RWPE1 (cell line): Measurements from ENCODE around the gene KIAA0040.

Experiments
- CTCF ChIA-PET: fragments of 350-600 bp; sonication (Branson Sonifier 250); formaldehyde crosslinking; extraction: SDS; loops from one replicate; lab custom pipeline; 2021; lab: Yijun Ruan, JAX
- POLR2A ChIA-PET: fragments of 400-600 bp; formaldehyde crosslinking; extraction: SDS; loops from one replicate; lab custom pipeline; 2020; ENCODE audit warnings: antibody characterized with exemption; ENCODE audit not compliant: low non-redundant PET; lab: Yijun Ruan, JAX
- DNase-seq: peaks from one replicate; pipeline ENCODE4 v3.0.0; 2012; ENCODE audit warnings: low spot score
- H3K27ac ChIP-seq: fragments of 450-650 bp; 2 replicates; pipeline ENCODE4 v1.5.1; 2017
- CTCF ChIP-seq: fragments of 450-650 bp; conservative IDR thresholded peaks from 2 replicates; pipeline ENCODE4 v1.5.1; 2017; ENCODE audit warnings: low read depth, mild to moderate bottlenecking

The KIAA0040 gene

GRCh38 chr1:175195798-175196197, 3.2 kb upstream of the KIAA0040 start:
- peak overlapping the region; percentile 84 for H3K27ac ChIP-seq
- no peak for TF ChIP-seq CTCF
- ChIA-PET POLR2A (no interaction called here), CTCF (interaction anchor here (0.9 kb wide), 1 partner anchor 124 kb away, joined by 5 read pairs; no protein-coding TSS in a partner anchor)
- no peak for DNase-seq

- CTCF ChIA-PET = interaction anchor here (0.6 kb wide), 1 partner anchor 422 kb away, joined by 3 read pairs; no protein-coding TSS in a partner anchor
- no peak overlapping the region for H3K27ac ChIP-seq
- DNase-seq = no peak
Observed at GRCh38 chr1:175195281-175195680, 2.7 kb upstream of the KIAA0040 start.

GRCh38 chr1:175193527-175193910, 943 bp upstream of the KIAA0040 start:
- no peak for TF ChIP-seq CTCF
- POLR2A ChIA-PET = no interaction called here

More at GRCh38 chr1:175195281-175195680, 2.7 kb upstream of the KIAA0040 start:
- POLR2A ChIA-PET = no interaction called here
- TF ChIP-seq CTCF = no peak

GRCh38 chr1:175192111-175192629, 406 bp downstream of the KIAA0040 start:
- no peak for DNase-seq
- CTCF ChIA-PET = interaction anchor here (0.6 to 1.2 kb wide), 3 partner anchors 10 to 73 kb away, joined by 3 to 4 read pairs (median 4); no protein-coding TSS in a partner anchor
- POLR2A ChIA-PET = no interaction called here
- peak overlapping the region; percentile 90 for H3K27ac ChIP-seq
- no peak for TF ChIP-seq CTCF

More at GRCh38 chr1:175193527-175193910, 943 bp upstream of the KIAA0040 start:
- CTCF ChIA-PET = interaction anchor here (0.6 to 1.5 kb wide), 4 partner anchors 19 to 1684 kb away, joined by 3 to 6 read pairs (median 4); no protein-coding TSS in a partner anchor
- H3K27ac ChIP-seq = peak overlapping the region; percentile 90
- DNase-seq = no peak

GRCh38 chr1:175191659-175192058, 917 bp downstream of the KIAA0040 start:
- H3K27ac ChIP-seq = peak overlapping the region; percentile 90
- TF ChIP-seq CTCF = no peak
- ChIA-PET POLR2A (no interaction called here), CTCF (interaction anchor here (0.6 to 1.2 kb wide), 3 partner anchors 11 to 74 kb away, joined by 3 to 4 read pairs (median 4); no protein-coding TSS in a partner anchor)
- DNase-seq = no peak

- H3K27ac ChIP-seq = no peak overlapping the region
- no peak for TF ChIP-seq CTCF
- no peak for DNase-seq
- POLR2A ChIA-PET = no interaction called here
- CTCF ChIA-PET = interaction anchor here (1.2 kb wide), 1 partner anchor 33 kb away, joined by 3 read pairs; no protein-coding TSS in a partner anchor
Observed at GRCh38 chr1:175188936-175189335, 3.6 kb downstream of the KIAA0040 start.
